Activated B cell treated with CpG ODN at 0.5 μM for 24 hours (primary cell): Measurements from ENCODE around the gene SMOC2. TPM values are rescaled to one million over a fixed set of nuclear protein-coding genes. Genes with fewer than 3 reads are reported as not detected.

Source experiments
- ATAC-seq: fragments of 200-7000 bp; cut with Tn5 transposase; one replicate; pipeline ENCODE4 v1.10.0; 2021; ENCODE audit warnings: low read depth, mild to moderate bottlenecking, moderate library complexity
- CTCF ChIA-PET: fragments of 350-600 bp; sonication (Branson Sonifier 250); formaldehyde crosslinking; loops from one replicate; lab custom pipeline; 2021; ENCODE audit warnings: antibody characterized with exemption; lab: Charles Lee
- POLR2A ChIA-PET: fragments of 350-600 bp; sonication (Branson Sonifier 250); formaldehyde crosslinking; loops from one replicate; lab custom pipeline; 2021; ENCODE audit warnings: antibody characterized with exemption; lab: Charles Lee
- DNase-seq: peaks from one replicate; pipeline ENCODE4 v3.0.0; 2022
- H3K27ac Mint-ChIP-seq: one replicate; pipeline ENCODE4 v1.8.0; 2020; ENCODE audit warnings: mixed read lengths
- H3K27me3 Mint-ChIP-seq: one replicate; pipeline ENCODE4 v1.8.0; 2021; ENCODE audit warnings: mixed read lengths
- H3K36me3 Mint-ChIP-seq: one replicate; pipeline ENCODE4 v1.8.0; 2021; ENCODE audit warnings: low read depth, mixed read lengths
- H3K4me1 Mint-ChIP-seq: one replicate; pipeline ENCODE4 v1.8.0; 2021; ENCODE audit warnings: mixed read lengths
- H3K4me3 Mint-ChIP-seq: one replicate; pipeline ENCODE4 v1.8.0; 2020; ENCODE audit warnings: mild to moderate bottlenecking, mixed read lengths
- H3K9me3 Mint-ChIP-seq: one replicate; pipeline ENCODE4 v1.8.0; 2020; ENCODE audit warnings: mixed read lengths
- intact Hi-C: fragments of 100-400 bp; cut with micrococcal nuclease; formaldehyde crosslinking; loops from one replicate; pipeline ENCODE4 v1.15.1; 2024
- total RNA-seq: library from RNA; stranded (reverse); gene quantifications from 2 replicates; pipeline ENCODE4 v1.2.3, GENCODE V29; 2022
- TF ChIP-seq, protein P1 (sequence below): fragments of 200-600 bp; IDR thresholded peaks from one replicate; pipeline ENCODE4 v1.8.0; 2022; ENCODE audit warnings: antibody characterized with exemption, mild to moderate bottlenecking

SMOC2 gene
- total RNA-seq, 1 donor from 2014 or later = not detected

GRCh38 chr6:168596344-168596743 lies 155.4 kb downstream of the SMOC2 start:
- TF ChIP-seq, protein P1, sequence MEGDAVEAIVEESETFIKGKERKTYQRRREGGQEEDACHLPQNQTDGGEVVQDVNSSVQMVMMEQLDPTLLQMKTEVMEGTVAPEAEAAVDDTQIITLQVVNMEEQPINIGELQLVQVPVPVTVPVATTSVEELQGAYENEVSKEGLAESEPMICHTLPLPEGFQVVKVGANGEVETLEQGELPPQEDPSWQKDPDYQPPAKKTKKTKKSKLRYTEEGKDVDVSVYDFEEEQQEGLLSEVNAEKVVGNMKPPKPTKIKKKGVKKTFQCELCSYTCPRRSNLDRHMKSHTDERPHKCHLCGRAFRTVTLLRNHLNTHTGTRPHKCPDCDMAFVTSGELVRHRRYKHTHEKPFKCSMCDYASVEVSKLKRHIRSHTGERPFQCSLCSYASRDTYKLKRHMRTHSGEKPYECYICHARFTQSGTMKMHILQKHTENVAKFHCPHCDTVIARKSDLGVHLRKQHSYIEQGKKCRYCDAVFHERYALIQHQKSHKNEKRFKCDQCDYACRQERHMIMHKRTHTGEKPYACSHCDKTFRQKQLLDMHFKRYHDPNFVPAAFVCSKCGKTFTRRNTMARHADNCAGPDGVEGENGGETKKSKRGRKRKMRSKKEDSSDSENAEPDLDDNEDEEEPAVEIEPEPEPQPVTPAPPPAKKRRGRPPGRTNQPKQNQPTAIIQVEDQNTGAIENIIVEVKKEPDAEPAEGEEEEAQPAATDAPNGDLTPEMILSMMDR = no peak
- ChIA-PET CTCF (no interaction called here), POLR2A (no interaction called here)
- Mint-ChIP-seq H3K36me3 (no peaks in the 10 kb centered on the region), H3K4me3 (no peak overlapping the region), H3K27ac (no peak overlapping the region), H3K27me3 (no peaks in the 10 kb centered on the region), H3K4me1 (no peaks in the 10 kb centered on the region), H3K9me3 (peaks cover 2% of the 10 kb centered on the region)
- intact Hi-C loops = no loop called here
- no peak for ATAC-seq
- no peak for DNase-seq

DNA sequence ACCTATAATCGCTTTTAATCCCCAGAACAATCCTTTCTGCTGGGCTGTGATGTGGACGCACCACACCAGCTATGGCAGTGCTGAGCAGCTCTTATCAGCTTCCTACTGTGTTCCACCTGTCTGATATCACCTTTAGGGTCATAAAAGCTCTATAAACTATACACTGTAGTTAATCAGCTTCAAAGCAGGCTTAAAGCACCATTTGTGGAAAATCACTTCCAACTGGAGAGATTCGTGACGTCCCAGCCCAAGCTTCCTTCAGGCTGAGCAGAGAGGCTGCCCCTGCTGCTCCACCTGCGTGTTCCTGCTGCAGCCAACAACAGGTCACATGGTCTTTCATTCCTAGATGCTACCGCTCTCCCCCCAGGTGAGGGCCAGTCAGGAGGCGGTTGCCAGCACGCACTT lies 156.5 kb downstream of the SMOC2 start:
- ChIA-PET POLR2A (no interaction called here), CTCF (no interaction called here)
- Mint-ChIP-seq H3K27ac (no peak overlapping the region), H3K9me3 (peaks cover 2% of the 10 kb centered on the region), H3K36me3 (no peaks in the 10 kb centered on the region), H3K4me1 (no peaks in the 10 kb centered on the region), H3K4me3 (no peak overlapping the region), H3K27me3 (no peaks in the 10 kb centered on the region)
- DNase-seq (no peak), ATAC-seq (no peak)
- TF ChIP-seq, protein P1 = no peak
- intact Hi-C loops = no loop called here

DNA sequence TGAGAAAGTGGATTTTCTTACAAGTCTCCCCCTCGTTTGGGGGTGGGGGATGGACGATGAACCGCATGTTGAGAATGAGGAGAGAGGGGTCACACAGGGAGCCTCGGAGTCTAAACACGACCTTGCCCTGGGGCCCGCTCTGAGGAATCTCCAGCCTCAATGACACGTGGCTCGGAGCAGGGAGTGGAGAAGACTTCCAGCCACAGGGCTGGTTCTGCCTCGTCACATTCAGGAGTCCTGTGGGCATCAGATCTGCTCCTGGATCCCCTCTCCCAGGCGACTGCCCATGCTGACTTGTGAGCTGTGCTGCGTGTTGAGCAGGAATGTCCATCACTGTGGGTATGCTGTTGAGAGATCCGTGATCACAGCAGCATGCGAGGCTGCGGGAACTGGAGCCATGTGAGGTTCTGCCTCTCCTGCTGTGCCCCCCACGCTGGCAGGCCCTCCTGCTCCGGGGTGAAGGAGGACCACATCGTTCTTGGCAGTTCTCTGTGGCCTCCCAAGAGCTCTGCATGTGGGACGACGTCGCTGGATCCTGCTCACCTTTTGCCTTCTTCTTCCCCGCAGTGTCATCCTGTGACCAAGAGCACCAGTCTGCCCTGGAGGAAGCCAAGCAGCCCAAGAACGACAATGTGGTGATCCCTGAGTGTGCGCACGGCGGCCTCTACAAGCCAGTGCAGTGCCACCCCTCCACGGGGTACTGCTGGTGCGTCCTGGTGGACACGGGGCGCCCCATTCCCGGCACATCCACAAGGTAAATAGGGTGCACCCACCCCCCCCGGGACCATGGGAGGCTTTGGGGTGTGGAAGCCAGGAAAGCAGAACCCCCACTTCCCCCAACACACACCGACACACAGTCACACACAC lies 157.5 kb downstream of the SMOC2 start:
- ATAC-seq (no peak), DNase-seq (no peak)
- ChIA-PET CTCF (no interaction called here), POLR2A (no interaction called here)
- Mint-ChIP-seq H3K9me3 (peaks cover 2% of the 10 kb centered on the region), H3K4me3 (no peak overlapping the region), H3K27ac (no peak overlapping the region), H3K36me3 (no peaks in the 10 kb centered on the region), H3K4me1 (no peaks in the 10 kb centered on the region), H3K27me3 (no peaks in the 10 kb centered on the region)
- TF ChIP-seq, protein P1 = no peak
- intact Hi-C loops = no loop called here

DNA sequence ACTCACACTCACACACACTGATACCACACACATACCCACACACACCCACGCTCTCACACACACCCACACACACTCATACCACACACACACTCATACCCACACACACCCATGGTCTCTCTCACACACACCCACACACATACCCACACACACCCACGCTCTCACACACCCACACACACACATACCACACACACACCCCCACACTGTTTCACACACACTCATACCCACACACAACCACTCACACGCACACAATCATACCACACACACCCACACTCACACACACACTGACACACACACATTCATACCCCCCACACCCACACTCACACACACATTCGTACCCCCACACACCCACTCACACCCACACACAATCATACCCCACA lies 158.1 kb downstream of the SMOC2 start:
- no peak overlapping the region for H3K27ac Mint-ChIP-seq
- no peaks in the 10 kb centered on the region for H3K36me3 Mint-ChIP-seq
- CTCF ChIA-PET = no interaction called here
- peaks cover 6% of the 10 kb centered on the region for H3K9me3 Mint-ChIP-seq
- H3K4me3 Mint-ChIP-seq = no peak overlapping the region
- DNase-seq = no peak
- no peaks in the 10 kb centered on the region for H3K27me3 Mint-ChIP-seq
- POLR2A ChIA-PET = no interaction called here
- TF ChIP-seq, protein P1 = no peak
- no peaks in the 10 kb centered on the region for H3K4me1 Mint-ChIP-seq
- ATAC-seq = no peak
- intact Hi-C loops = no loop called here

GRCh38 chr6:168599769-168600330 lies 158.9 kb downstream of the SMOC2 start:
- DNase-seq = no peak
- TF ChIP-seq, protein P1 = no peak
- CTCF ChIA-PET = no interaction called here
- ATAC-seq = no peak
- POLR2A ChIA-PET = no interaction called here
- H3K4me3 Mint-ChIP-seq = no peak overlapping the region
- H3K27ac Mint-ChIP-seq = no peak overlapping the region
- H3K36me3 Mint-ChIP-seq = no peaks in the 10 kb centered on the region
- no peaks in the 10 kb centered on the region for H3K27me3 Mint-ChIP-seq
- intact Hi-C loops = no loop called here
- H3K4me1 Mint-ChIP-seq = no peaks in the 10 kb centered on the region
- H3K9me3 Mint-ChIP-seq = peaks cover 7% of the 10 kb centered on the region
